ENCODE data around the gene SLC23A2.

The SLC23A2 gene

GRCh38 chr20:4966826-4967751 is 34.2 kb downstream of the SLC23A2 start:
- DNase-seq = peak in 1 of 14 donors; percentile 13

DNA sequence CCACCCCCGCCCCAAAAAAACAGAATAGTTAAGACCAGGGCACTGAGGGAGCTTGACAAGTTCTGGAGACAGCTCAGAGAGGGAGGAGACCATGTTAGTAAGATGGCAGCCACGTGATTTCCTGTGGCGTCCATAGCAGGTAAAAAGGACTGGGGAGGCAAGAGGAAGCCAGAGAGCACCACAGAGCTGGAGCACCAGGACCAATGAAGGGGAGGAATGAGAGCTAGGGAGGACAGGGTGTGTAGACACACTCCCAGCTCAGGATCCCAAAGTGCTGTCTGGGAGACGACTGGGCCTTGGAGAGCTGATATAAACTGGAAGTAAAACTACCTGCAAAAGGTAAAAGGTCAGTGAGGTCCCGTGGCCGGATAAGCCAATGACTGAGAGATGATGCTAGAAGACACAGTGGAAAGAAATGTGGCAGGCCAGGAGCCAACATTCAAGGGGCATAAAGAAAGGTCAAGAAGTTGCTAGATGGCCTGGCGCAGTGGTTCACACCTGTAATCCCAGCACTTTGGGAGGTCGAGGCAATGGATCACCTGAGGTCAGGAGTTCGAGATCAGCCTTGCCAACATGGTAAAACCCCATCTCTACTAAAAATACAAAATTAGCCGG is 39.0 kb downstream of the SLC23A2 start:
- no peak for DNase-seq

DNA sequence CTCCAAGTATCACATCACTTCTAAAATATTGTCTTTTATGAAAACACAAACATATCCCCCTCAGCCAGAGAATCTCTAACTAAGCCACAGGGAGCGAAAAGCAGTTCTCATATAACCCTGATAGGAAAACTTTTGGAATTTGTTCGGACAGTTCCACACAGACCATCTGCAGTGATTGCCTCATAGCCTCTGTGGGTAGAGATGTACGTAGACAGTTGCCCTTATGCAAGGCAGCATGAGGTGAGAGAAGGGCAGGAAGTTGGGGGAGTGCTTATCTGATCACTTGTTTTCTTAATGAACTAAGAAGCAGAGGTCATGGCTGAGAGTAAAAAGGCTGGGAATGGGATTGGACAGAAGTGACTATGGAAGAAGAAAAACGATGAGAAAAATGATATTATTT is 39.6 kb downstream of the SLC23A2 start:
- DNase-seq = no peak

GRCh38 chr20:4959592-4959991 is 41.7 kb downstream of the SLC23A2 start:
- DNase-seq = no peak

DNA sequence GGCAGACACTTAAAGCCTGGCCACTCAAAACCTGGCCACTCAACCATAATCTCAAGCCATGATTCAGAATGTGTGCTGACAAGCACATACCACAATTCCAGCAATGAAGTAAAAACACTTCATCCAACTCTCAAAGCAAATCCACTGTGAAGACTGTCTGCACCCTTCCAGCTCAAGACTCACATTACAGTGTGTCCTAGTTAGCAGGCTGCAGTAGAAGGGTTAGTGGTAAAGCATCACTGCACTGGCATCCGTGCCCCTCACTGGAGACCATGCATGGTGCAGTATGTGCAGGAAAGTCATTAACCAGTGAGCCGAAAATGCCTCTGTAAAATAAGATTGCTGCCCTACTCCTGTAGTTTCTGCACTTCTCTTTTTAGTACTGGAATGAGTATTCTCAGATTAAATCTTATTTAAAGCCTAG is 43.4 kb downstream of the SLC23A2 start:
- no peak for DNase-seq

GRCh38 chr20:4957187-4957586 is 44.1 kb downstream of the SLC23A2 start:
- DNase-seq = no peak

- DNase-seq = peak in 1 of 14 donors; percentile 38
Measured at GRCh38 chr20:4956200-4956810, 45.0 kb downstream of the SLC23A2 start.

GRCh38 chr20:4953881-4954280 is 47.4 kb downstream of the SLC23A2 start:
- DNase-seq = no peak

DNA sequence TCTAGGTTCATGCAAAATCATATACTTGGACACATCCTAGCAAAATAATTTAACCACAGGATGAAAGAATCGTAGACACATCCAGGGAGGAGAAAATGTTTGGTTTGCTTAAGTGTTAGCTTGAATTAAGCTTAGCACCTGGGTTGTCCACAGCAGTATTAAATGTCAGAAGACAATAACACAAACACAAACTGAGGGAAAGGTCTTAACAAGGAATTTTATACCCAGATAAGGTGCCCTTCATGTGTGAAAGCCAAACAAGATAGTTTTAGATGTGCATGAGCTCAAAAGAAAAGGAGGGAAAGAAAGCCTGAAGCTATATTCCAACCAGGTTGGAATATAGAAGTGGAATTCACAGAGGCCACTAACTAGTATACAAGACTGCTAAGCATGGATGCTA is 49.1 kb downstream of the SLC23A2 start:
- no peak for DNase-seq

GRCh38 chr20:4951299-4951698 is 50.0 kb downstream of the SLC23A2 start:
- DNase-seq = peak in 7 of 14 donors; percentile 11 to 59 (median 27)

GRCh38 chr20:4950841-4951240 is 50.5 kb downstream of the SLC23A2 start:
- no peak for DNase-seq

GRCh38 chr20:4950437-4950836 is 50.9 kb downstream of the SLC23A2 start:
- no peak for DNase-seq

GRCh38 chr20:4949833-4950178 is 51.5 kb downstream of the SLC23A2 start:
- DNase-seq = peak in 7 of 14 donors; percentile 9 to 53 (median 21)

DNA sequence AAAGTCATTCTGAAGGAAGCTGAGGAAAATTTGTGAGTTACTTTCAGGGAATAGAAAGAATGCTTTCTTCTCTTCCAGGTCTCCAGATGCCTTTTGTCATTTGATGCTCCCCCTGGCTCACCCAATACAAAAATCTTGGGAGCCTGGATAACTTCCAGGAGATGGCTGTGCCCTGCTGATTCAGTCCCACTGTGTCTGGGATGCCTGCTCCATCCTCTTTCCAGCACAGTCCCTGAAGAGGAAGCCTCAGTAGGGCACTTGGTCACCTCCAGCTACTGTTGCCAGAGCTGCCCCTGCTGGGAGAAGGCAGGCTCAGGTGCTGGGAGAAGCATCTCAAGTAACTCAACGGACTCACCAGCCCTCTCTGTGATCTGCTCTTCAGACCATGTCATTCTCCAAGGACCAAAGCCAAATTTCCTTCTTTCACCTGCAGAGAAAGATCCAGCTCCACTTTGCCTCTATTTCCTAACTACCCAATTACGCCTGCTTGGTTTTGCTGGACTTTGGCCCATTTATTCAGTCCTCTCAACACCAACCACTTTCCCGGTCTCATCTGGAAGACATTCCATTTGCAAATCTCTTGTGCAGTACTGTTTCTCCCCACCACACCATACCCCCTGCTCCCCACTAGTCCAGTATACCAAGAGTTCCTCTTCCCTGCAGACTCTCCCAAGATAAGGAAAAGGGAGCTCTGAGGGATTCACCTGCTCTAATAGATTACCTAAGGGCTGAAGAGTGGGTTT is 53.3 kb downstream of the SLC23A2 start:
- DNase-seq = peak in 1 of 14 donors; percentile 11

GRCh38 chr20:4946986-4947385 is 54.3 kb downstream of the SLC23A2 start:
- DNase-seq = no peak

- no peak for DNase-seq
Measured at GRCh38 chr20:4946585-4946984, 54.7 kb downstream of the SLC23A2 start.

GRCh38 chr20:4944518-4945313 is 56.6 kb downstream of the SLC23A2 start:
- no peak for DNase-seq

DNA sequence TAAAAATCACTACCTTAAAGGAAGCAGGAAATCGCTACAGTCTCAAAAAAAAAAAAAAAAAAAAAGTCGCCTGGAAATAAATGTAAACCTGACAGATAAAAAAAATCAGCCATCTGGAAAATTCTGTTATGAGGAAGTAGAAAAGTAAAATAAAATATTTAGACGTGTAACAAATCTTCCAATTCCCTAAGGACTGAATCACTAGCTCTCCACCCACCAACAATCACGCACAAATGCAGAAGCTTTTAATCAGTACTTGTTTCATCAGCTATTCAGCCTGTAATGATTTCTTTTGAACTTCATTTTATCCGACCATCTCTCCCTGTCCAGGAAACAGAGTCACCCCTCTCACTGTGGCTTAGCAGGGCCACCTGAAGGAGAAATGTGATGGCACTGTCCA is 59.0 kb downstream of the SLC23A2 start:
- DNase-seq = no peak

- DNase-seq = no peak
Measured at GRCh38 chr20:4937407-4938319, 63.6 kb downstream of the SLC23A2 start.

- DNase-seq = no peak
Measured at GRCh38 chr20:4936851-4937406, 64.4 kb downstream of the SLC23A2 start.
